Osteocyte (in vitro differentiated cells): Measurements from ENCODE around the gene SLC9A8. TPM values are rescaled to one million over a fixed set of nuclear protein-coding genes. Genes with fewer than 3 reads are reported as not detected.

ENCODE experiments used
- DNase-seq: peaks from one replicate; pipeline ENCODE4 v3.0.0; 2021; ENCODE audit warnings: mixed read lengths; ENCODE audit not compliant: unreplicated experiment; ENCODE audit errors: extremely low spot score
- H3K27ac Mint-ChIP-seq: one replicate; pipeline ENCODE4 v1.8.0; 2021; ENCODE audit warnings: mild to moderate bottlenecking, mixed read lengths; ENCODE audit not compliant: unreplicated experiment
- H3K27me3 Mint-ChIP-seq: one replicate; pipeline ENCODE4 v1.8.0; 2021; ENCODE audit warnings: mixed read lengths; ENCODE audit not compliant: unreplicated experiment
- H3K36me3 Mint-ChIP-seq: one replicate; pipeline ENCODE4 v1.8.0; 2021; ENCODE audit warnings: mixed read lengths; ENCODE audit not compliant: unreplicated experiment
- H3K4me1 Mint-ChIP-seq: one replicate; pipeline ENCODE4 v1.8.0; 2021; ENCODE audit warnings: mixed read lengths; ENCODE audit not compliant: unreplicated experiment
- H3K4me3 Mint-ChIP-seq: one replicate; pipeline ENCODE4 v1.8.0; 2021; ENCODE audit warnings: mild to moderate bottlenecking, moderate library complexity, mixed read lengths; ENCODE audit not compliant: unreplicated experiment
- H3K9me3 Mint-ChIP-seq: one replicate; pipeline ENCODE4 v1.8.0; 2021; ENCODE audit warnings: mixed read lengths; ENCODE audit not compliant: unreplicated experiment
- total RNA-seq: library from RNA; stranded (reverse); gene quantifications from 2 replicates; pipeline ENCODE4 v1.2.1, GENCODE V29; 2021
- TF ChIP-seq, protein P1 (sequence below): fragments of 200-600 bp; sonication (generic); IDR thresholded peaks from 2 replicates; pipeline ENCODE4 v1.5.0; 2021; ENCODE audit warnings: antibody characterized with exemption, mild to moderate bottlenecking, moderate library complexity

Gene SLC9A8
- total RNA-seq, 1 donor from 2014 or later: 10.9 TPM

DNA sequence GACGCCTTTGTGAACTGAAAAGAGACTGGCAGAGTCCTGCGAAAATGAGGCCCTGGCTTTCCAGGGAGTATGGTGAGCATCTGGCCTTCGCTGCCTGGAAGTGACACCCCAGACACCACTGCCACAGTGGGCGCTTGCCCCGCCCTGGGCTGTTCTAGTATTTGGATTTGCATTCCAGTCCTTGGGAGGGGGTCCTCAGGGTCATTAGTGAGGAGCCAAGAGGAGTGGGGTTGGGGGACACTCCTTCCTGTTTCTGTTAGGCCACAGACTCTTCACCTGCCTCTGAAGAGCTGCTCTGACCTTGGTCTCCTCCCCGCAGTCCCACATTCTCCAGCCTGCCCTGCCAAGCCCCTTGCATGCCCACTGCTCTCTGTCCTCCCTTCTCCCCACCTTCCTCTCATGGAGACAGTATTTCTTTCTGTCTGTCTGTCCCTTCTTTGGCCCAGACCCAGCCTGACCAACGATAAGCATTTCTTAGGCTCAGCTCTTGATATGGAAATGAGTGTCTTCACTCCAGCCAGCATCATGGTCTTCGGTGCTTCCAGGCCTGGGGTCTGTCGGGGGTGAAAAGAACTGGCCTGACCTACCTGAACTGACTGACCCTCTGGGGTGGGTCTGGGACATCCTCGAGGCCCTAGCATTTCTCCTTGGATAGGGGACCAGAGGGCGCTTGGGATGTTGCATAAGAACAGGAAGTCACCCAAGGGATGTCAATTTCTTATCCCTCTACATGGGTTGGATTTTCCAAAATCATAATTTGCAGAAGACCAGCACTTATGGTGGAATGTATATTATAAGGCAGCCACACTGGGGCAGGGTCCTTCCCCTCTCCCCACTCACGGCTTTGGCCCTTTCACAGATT, 19.4 kb downstream of the SLC9A8 start:
- Mint-ChIP-seq H3K27me3 (no peaks in the 10 kb centered on the region), H3K27ac (no peak overlapping the region), H3K4me1 (peaks cover 7% of the 10 kb centered on the region), H3K36me3 (peaks cover 24% of the 10 kb centered on the region), H3K4me3 (no peak overlapping the region), H3K9me3 (no peaks in the 10 kb centered on the region)
- TF ChIP-seq, protein P1, sequence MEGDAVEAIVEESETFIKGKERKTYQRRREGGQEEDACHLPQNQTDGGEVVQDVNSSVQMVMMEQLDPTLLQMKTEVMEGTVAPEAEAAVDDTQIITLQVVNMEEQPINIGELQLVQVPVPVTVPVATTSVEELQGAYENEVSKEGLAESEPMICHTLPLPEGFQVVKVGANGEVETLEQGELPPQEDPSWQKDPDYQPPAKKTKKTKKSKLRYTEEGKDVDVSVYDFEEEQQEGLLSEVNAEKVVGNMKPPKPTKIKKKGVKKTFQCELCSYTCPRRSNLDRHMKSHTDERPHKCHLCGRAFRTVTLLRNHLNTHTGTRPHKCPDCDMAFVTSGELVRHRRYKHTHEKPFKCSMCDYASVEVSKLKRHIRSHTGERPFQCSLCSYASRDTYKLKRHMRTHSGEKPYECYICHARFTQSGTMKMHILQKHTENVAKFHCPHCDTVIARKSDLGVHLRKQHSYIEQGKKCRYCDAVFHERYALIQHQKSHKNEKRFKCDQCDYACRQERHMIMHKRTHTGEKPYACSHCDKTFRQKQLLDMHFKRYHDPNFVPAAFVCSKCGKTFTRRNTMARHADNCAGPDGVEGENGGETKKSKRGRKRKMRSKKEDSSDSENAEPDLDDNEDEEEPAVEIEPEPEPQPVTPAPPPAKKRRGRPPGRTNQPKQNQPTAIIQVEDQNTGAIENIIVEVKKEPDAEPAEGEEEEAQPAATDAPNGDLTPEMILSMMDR: no peak
- DNase-seq: no peak

GRCh38 chr20:49832632-49833327, 20.2 kb downstream of the SLC9A8 start:
- H3K27me3 Mint-ChIP-seq: no peaks in the 10 kb centered on the region
- peaks cover 26% of the 10 kb centered on the region for H3K36me3 Mint-ChIP-seq
- no peak for DNase-seq
- H3K27ac Mint-ChIP-seq: no peak overlapping the region
- no peaks in the 10 kb centered on the region for H3K9me3 Mint-ChIP-seq
- no peak overlapping the region for H3K4me3 Mint-ChIP-seq
- H3K4me1 Mint-ChIP-seq: peaks cover 7% of the 10 kb centered on the region
- TF ChIP-seq, protein P1: no peak

- TF ChIP-seq, protein P1: no peak
- Mint-ChIP-seq H3K27me3 (no peaks in the 10 kb centered on the region), H3K9me3 (no peaks in the 10 kb centered on the region), H3K4me3 (no peak overlapping the region), H3K36me3 (peaks cover 26% of the 10 kb centered on the region), H3K27ac (no peak overlapping the region), H3K4me1 (peaks cover 7% of the 10 kb centered on the region)
- DNase-seq: no peak
Measured at GRCh38 chr20:49833483-49833882, 20.9 kb downstream of the SLC9A8 start.

- Mint-ChIP-seq H3K27me3 (no peaks in the 10 kb centered on the region), H3K27ac (peak overlapping the region; percentile 65), H3K4me3 (no peak overlapping the region), H3K9me3 (no peaks in the 10 kb centered on the region), H3K4me1 (peaks cover 7% of the 10 kb centered on the region), H3K36me3 (peaks cover 21% of the 10 kb centered on the region)
- TF ChIP-seq, protein P1: no peak
- DNase-seq: no peak
Measured at GRCh38 chr20:49835031-49835430, 22.4 kb downstream of the SLC9A8 start.

DNA sequence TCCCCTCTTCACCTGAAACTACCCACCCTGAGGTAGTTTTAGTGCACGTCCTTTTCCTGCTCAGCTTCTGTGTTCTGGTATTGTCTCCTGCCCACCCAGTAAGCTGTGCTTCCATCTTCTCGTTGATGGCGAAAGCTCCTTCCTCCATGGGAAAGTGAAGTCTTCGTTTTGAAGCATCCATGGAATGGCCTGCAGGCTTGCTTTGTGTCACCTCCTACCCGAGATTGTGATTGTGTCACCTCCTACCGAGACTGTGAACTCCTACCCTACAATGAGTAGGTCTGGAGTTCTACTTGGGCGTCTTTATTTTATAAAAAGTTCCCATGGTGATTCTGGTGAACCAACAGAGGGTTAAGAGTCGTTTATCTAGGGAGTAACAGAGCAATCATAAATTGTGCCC, 25.9 kb downstream of the SLC9A8 start:
- DNase-seq: no peak
- Mint-ChIP-seq H3K27ac (no peak overlapping the region), H3K4me3 (no peak overlapping the region), H3K27me3 (no peaks in the 10 kb centered on the region), H3K36me3 (peaks cover 21% of the 10 kb centered on the region), H3K9me3 (no peaks in the 10 kb centered on the region), H3K4me1 (peaks cover 7% of the 10 kb centered on the region)
- TF ChIP-seq, protein P1: no peak
